ENCODE results near the gene ZNF503. TPM values are rescaled to one million over a fixed set of nuclear protein-coding genes. Genes with fewer than 3 reads are reported as not detected.

ZNF503 gene
- total and polyA plus RNA-seq, 4 donors, result 7.0 to 32.1 (median 18.9) TPM

GRCh38 chr10:75358132-75358531, 43.4 kb downstream of the ZNF503 start:
- DNase-seq (no peak), ATAC-seq (ENCODE audit: low FRiP score) (no peak)
- 96 to 97% methylated on average over 5 of the region's 5 CpGs for WGBS, 2 donors
- intact Hi-C loops (cut with DNase I), result no loop called here
- no peaks in the 10 kb centered on the region for H3K27me3 ChIP-seq (ENCODE audit: control insufficient read depth in 1 of 2, insufficient read depth in 2 of 2, low read length in 1 of 2)
- H3K4me3 ChIP-seq (ENCODE audit: low read length in 2 of 2), result no peak overlapping the region
- no peak overlapping the region for H3K27ac ChIP-seq (ENCODE audit: low read depth in 1 of 2, low read length in 2 of 2)
- peaks cover 7% of the 10 kb centered on the region for H3K9me3 ChIP-seq (ENCODE audit: control insufficient read depth, low read length)
- no peaks in the 10 kb centered on the region for H3K36me3 ChIP-seq (ENCODE audit: control insufficient read depth in 1 of 2, insufficient read depth in 2 of 2, low read length in 1 of 2)
- no peaks in the 10 kb centered on the region for H3K4me1 ChIP-seq (ENCODE audit: control insufficient read depth in 1 of 2, insufficient read depth in 2 of 2, low read length in 2 of 2)

- no peaks in the 10 kb centered on the region for H3K4me1 ChIP-seq (ENCODE audit: control insufficient read depth in 1 of 2, insufficient read depth in 2 of 2, low read length in 2 of 2)
- H3K27ac ChIP-seq (ENCODE audit: low read depth in 1 of 2, low read length in 2 of 2), result no peak overlapping the region
- no peak for DNase-seq
- no peaks in the 10 kb centered on the region for H3K36me3 ChIP-seq (ENCODE audit: control insufficient read depth in 1 of 2, insufficient read depth in 2 of 2, low read length in 1 of 2)
- H3K27me3 ChIP-seq (ENCODE audit: control insufficient read depth in 1 of 2, insufficient read depth in 2 of 2, low read length in 1 of 2), result no peaks in the 10 kb centered on the region
- no peak for ATAC-seq (ENCODE audit: low FRiP score)
- H3K9me3 ChIP-seq (ENCODE audit: control insufficient read depth, low read length), result peaks cover 7% of the 10 kb centered on the region
- intact Hi-C loops (cut with DNase I), result no loop called here
- 95 to 99% methylated on average over 4 of the region's 4 CpGs for WGBS, 2 donors
- no peak overlapping the region for H3K4me3 ChIP-seq (ENCODE audit: low read length in 2 of 2)
Measured at GRCh38 chr10:75357500-75357899, 44.1 kb downstream of the ZNF503 start.

GRCh38 chr10:75356484-75356883, 45.1 kb downstream of the ZNF503 start:
- intact Hi-C loops (cut with DNase I), result no loop called here
- no peaks in the 10 kb centered on the region for H3K27me3 ChIP-seq (ENCODE audit: control insufficient read depth in 1 of 2, insufficient read depth in 2 of 2, low read length in 1 of 2)
- no peak for DNase-seq

GRCh38 chr10:75355706-75356105, 45.9 kb downstream of the ZNF503 start:
- DNase-seq (no peak), ATAC-seq (ENCODE audit: low FRiP score) (no peak)
- no peak overlapping the region for H3K27ac ChIP-seq (ENCODE audit: low read depth in 1 of 2, low read length in 2 of 2)
- H3K27me3 ChIP-seq (ENCODE audit: control insufficient read depth in 1 of 2, insufficient read depth in 2 of 2, low read length in 1 of 2), result no peaks in the 10 kb centered on the region
- H3K4me3 ChIP-seq (ENCODE audit: low read length in 2 of 2), result no peak overlapping the region
- peaks cover 7% of the 10 kb centered on the region for H3K9me3 ChIP-seq (ENCODE audit: control insufficient read depth, low read length)
- 91 to 92% methylated on average over 1 of the region's 1 CpG for WGBS, 2 donors
- H3K4me1 ChIP-seq (ENCODE audit: control insufficient read depth in 1 of 2, insufficient read depth in 2 of 2, low read length in 2 of 2), result no peaks in the 10 kb centered on the region
- H3K36me3 ChIP-seq (ENCODE audit: control insufficient read depth in 1 of 2, insufficient read depth in 2 of 2, low read length in 1 of 2), result no peaks in the 10 kb centered on the region
- intact Hi-C loops (cut with DNase I), result no loop called here

More at GRCh38 chr10:75356484-75356883, 45.1 kb downstream of the ZNF503 start:
- Histone ChIP-seq H3K27ac (ENCODE audit: low read depth in 1 of 2, low read length in 2 of 2) (no peak overlapping the region), H3K4me3 (ENCODE audit: low read length in 2 of 2) (no peak overlapping the region), H3K9me3 (ENCODE audit: control insufficient read depth, low read length) (peaks cover 7% of the 10 kb centered on the region), H3K36me3 (ENCODE audit: control insufficient read depth in 1 of 2, insufficient read depth in 2 of 2, low read length in 1 of 2) (no peaks in the 10 kb centered on the region), H3K4me1 (ENCODE audit: control insufficient read depth in 1 of 2, insufficient read depth in 2 of 2, low read length in 2 of 2) (no peaks in the 10 kb centered on the region)
- ATAC-seq (ENCODE audit: low FRiP score), result no peak
- 77 to 78% methylated on average over 6 of the region's 6 CpGs for WGBS, 2 donors

- 60 to 64% methylated on average over 7 of the region's 7 CpGs for WGBS, 2 donors
- no peaks in the 10 kb centered on the region for H3K4me1 ChIP-seq (ENCODE audit: control insufficient read depth in 1 of 2, insufficient read depth in 2 of 2, low read length in 2 of 2)
- H3K9me3 ChIP-seq (ENCODE audit: control insufficient read depth, low read length), result peaks cover 7% of the 10 kb centered on the region
- intact Hi-C loops (cut with DNase I), result no loop called here
- H3K36me3 ChIP-seq (ENCODE audit: control insufficient read depth in 1 of 2, insufficient read depth in 2 of 2, low read length in 1 of 2), result no peaks in the 10 kb centered on the region
- ATAC-seq (ENCODE audit: low FRiP score) (no peak), DNase-seq (no peak)
- H3K27ac ChIP-seq (ENCODE audit: low read depth in 1 of 2, low read length in 2 of 2), result no peak overlapping the region
- H3K27me3 ChIP-seq (ENCODE audit: control insufficient read depth in 1 of 2, insufficient read depth in 2 of 2, low read length in 1 of 2), result no peaks in the 10 kb centered on the region
- no peak overlapping the region for H3K4me3 ChIP-seq (ENCODE audit: low read length in 2 of 2)
Measured at GRCh38 chr10:75353183-75353582, 48.4 kb downstream of the ZNF503 start.

- ATAC-seq (ENCODE audit: low FRiP score) (peak; percentile 36), DNase-seq (no peak)
- H3K4me1 ChIP-seq (ENCODE audit: control insufficient read depth in 1 of 2, insufficient read depth in 2 of 2, low read length in 2 of 2), result no peaks in the 10 kb centered on the region
- H3K9me3 ChIP-seq (ENCODE audit: control insufficient read depth, low read length), result peaks cover 7% of the 10 kb centered on the region
- H3K27ac ChIP-seq (ENCODE audit: low read depth in 1 of 2, low read length in 2 of 2), result no peak overlapping the region
- H3K27me3 ChIP-seq (ENCODE audit: control insufficient read depth in 1 of 2, insufficient read depth in 2 of 2, low read length in 1 of 2), result no peaks in the 10 kb centered on the region
- no peak overlapping the region for H3K4me3 ChIP-seq (ENCODE audit: low read length in 2 of 2)
- WGBS, 2 donors, result 82 to 88% methylated on average over 5 of the region's 5 CpGs
- no peaks in the 10 kb centered on the region for H3K36me3 ChIP-seq (ENCODE audit: control insufficient read depth in 1 of 2, insufficient read depth in 2 of 2, low read length in 1 of 2)
- intact Hi-C loops (cut with DNase I), result no loop called here
Measured at GRCh38 chr10:75352650-75353049, 48.9 kb downstream of the ZNF503 start.

GRCh38 chr10:75351637-75352036, 49.9 kb downstream of the ZNF503 start:
- intact Hi-C loops (cut with DNase I), result no loop called here
- Histone ChIP-seq H3K9me3 (ENCODE audit: control insufficient read depth, low read length) (peaks cover 7% of the 10 kb centered on the region), H3K27ac (ENCODE audit: low read depth in 1 of 2, low read length in 2 of 2) (no peak overlapping the region), H3K27me3 (ENCODE audit: control insufficient read depth in 1 of 2, insufficient read depth in 2 of 2, low read length in 1 of 2) (no peaks in the 10 kb centered on the region), H3K4me1 (ENCODE audit: control insufficient read depth in 1 of 2, insufficient read depth in 2 of 2, low read length in 2 of 2) (no peaks in the 10 kb centered on the region), H3K4me3 (ENCODE audit: low read length in 2 of 2) (no peak overlapping the region), H3K36me3 (ENCODE audit: control insufficient read depth in 1 of 2, insufficient read depth in 2 of 2, low read length in 1 of 2) (no peaks in the 10 kb centered on the region)
- ATAC-seq (ENCODE audit: low FRiP score) (no peak), DNase-seq (no peak)
- 96 to 98% methylated on average over 3 of the region's 3 CpGs for WGBS, 2 donors

GRCh38 chr10:75350791-75351190, 50.8 kb downstream of the ZNF503 start:
- no peaks in the 10 kb centered on the region for H3K36me3 ChIP-seq (ENCODE audit: control insufficient read depth in 1 of 2, insufficient read depth in 2 of 2, low read length in 1 of 2)
- no peak overlapping the region for H3K27ac ChIP-seq (ENCODE audit: low read depth in 1 of 2, low read length in 2 of 2)
- peaks cover 6% of the 10 kb centered on the region for H3K9me3 ChIP-seq (ENCODE audit: control insufficient read depth, low read length)
- ATAC-seq (ENCODE audit: low FRiP score), result no peak
- no peak overlapping the region for H3K4me3 ChIP-seq (ENCODE audit: low read length in 2 of 2)
- intact Hi-C loops (cut with DNase I), result no loop called here
- WGBS, 2 donors, result 69 to 76% methylated on average over 4 of the region's 4 CpGs
- no peaks in the 10 kb centered on the region for H3K4me1 ChIP-seq (ENCODE audit: control insufficient read depth in 1 of 2, insufficient read depth in 2 of 2, low read length in 2 of 2)
- no peaks in the 10 kb centered on the region for H3K27me3 ChIP-seq (ENCODE audit: control insufficient read depth in 1 of 2, insufficient read depth in 2 of 2, low read length in 1 of 2)
- DNase-seq, result no peak
